Thyroid gland (tissue), 4 donors: ENCODE measurements around the gene NEDD4. TPM values are rescaled to one million over a fixed set of nuclear protein-coding genes. Genes with fewer than 3 reads are reported as not detected.

Source experiments
- DNase-seq, 2 donors: peaks; one replicate each; pipeline ENCODE4 v3.0.0-alpha.2; 2019
- H3K27ac ChIP-seq, 3 donors: fragments of 200-600 bp; sonication (generic); 1 replicate in 2 of 3; 2 replicates in 1 of 3; pipeline ENCODE4 v1.5.1; 2016 to 2019; ENCODE audit warnings: mild to moderate bottlenecking in 1 of 3, moderate library complexity in 1 of 3
- H3K27me3 ChIP-seq: fragments of 200-600 bp; sonication (generic); one replicate; pipeline ENCODE4 v1.5.1; 2019
- H3K36me3 ChIP-seq, 2 donors: fragments of 200-600 bp; sonication (generic); one replicate each; pipeline ENCODE4 v1.5.1; 2016 to 2019
- H3K4me1 ChIP-seq, 2 donors: fragments of 200-600 bp; sonication (generic); one replicate each; pipeline ENCODE4 v1.5.1; 2017 to 2019
- H3K4me3 ChIP-seq, 3 donors: fragments of 200-600 bp; sonication (generic); replicated peaks in 1 of 3; 1 replicate in 2 of 3; 2 replicates in 1 of 3; pipeline ENCODE4 v1.5.1; 2016; ENCODE audit warnings: mild to moderate bottlenecking in 1 of 3
- H3K9me3 ChIP-seq: fragments of 200-600 bp; sonication (generic); one replicate; pipeline ENCODE4 v1.5.1; 2017
- POLR2A ChIP-seq, 2 donors: fragments of 450-650 bp; IDR thresholded peaks; one replicate each; pipeline ENCODE4 v1.6.1; 2017; ENCODE audit warnings: antibody characterized with exemption in 2 of 2, mild to moderate bottlenecking in 2 of 2, moderate library complexity in 1 of 2
- WGBS, 2 donors: methylation state at CpG; one replicate each; pipeline ENCODE4 v1.1.5; 2017; 5-methylcytosine and 5-hydroxymethylcytosine counted together
- intact Hi-C: fragments of 100-400 bp; cut with DNase I; formaldehyde crosslinking; loops from one replicate; pipeline ENCODE4 v1.15.1; 2023
- total RNA-seq, 4 donors: library from RNA; depleted of rRNA; stranded (reverse); fragments of >200 nt; gene quantifications; one replicate each; pipeline ENCODE4 v1.2.3, GENCODE V29; 2016
- TF ChIP-seq, protein P1 (sequence below), 6 experiments: fragments of 200-600 bp in 3 of 6; fragments of 450-650 bp in 3 of 6; sonication (generic) in 3 of 6; IDR thresholded peaks; one replicate each; pipeline ENCODE4 v1.5.1; 2016 to 2019; ENCODE audit warnings: antibody characterized with exemption in 6 of 6, mild to moderate bottlenecking in 2 of 6, inconsistent platforms in 1 of 6, moderate library complexity in 1 of 6

NEDD4 gene
- total RNA-seq, 4 donors from 2014 or later: 10.1 to 22.1 (median 19.2) TPM

DNA sequence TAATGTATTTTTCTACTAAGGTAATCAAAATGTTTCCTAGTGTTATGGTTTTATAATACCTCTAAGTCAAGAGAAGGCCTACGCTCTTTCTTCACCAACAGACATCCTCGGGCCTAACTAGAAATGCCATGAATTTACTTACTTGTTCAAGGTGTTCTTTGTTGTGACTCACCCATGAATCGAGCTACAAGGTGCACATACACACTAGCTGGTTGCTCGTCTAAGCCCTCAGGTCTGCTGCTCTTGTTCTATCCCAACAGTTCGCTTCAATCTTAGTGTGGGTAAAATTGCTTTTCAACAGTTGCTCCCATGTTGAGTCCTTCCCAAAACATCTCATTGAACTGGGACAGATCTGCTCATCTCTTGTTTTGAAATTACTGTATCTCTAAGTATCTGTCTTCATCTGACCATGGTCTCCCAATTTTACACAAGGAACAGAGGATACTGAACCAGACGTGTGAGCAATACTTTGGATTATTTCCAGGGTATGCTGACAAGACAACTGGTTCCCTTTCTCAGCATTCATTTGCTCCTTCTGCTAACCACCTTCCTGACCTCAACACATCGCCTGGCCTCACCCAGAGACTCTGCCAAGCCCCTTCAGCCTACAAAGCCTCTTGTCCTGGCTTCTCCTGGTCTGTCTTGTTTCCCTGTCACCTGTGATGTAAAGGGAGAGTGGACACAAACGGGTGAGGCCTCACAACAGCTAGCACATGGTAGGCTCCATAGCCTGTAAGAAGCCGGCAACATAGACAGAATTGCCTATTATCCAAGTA lies 84.2 kb downstream of the NEDD4 start:
- H3K4me3 ChIP-seq: no peak overlapping the region
- WGBS, 2 donors: 89 to 96% methylated on average over 9 of the region's 9 CpGs

DNA sequence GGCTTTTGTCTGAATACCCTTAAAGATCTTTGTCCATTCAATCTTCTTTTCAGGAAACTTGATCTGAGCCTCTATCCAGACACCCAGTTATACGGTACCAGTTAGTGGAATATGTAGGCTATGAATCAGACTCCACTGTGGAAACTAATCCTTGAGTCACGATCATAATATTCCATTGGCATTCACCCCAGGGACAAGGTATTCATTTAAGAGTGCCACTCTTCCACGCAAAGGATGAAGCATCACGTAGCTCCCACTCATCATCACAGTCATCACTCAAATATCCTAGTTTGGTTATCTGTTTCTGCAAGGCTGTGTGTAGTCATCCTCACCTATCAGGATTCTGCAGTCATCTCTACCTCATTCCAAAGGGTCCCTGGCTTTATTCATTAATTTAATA lies 85.6 kb downstream of the NEDD4 start:
- Histone ChIP-seq H3K36me3 (no peaks in the 10 kb centered on the region), H3K27ac (no peak overlapping the region), H3K4me3 (no peak overlapping the region), H3K4me1 (no peaks in the 10 kb centered on the region), H3K27me3 (no peaks in the 10 kb centered on the region), H3K9me3 (no peaks in the 10 kb centered on the region)
- TF ChIP-seq, protein P1, sequence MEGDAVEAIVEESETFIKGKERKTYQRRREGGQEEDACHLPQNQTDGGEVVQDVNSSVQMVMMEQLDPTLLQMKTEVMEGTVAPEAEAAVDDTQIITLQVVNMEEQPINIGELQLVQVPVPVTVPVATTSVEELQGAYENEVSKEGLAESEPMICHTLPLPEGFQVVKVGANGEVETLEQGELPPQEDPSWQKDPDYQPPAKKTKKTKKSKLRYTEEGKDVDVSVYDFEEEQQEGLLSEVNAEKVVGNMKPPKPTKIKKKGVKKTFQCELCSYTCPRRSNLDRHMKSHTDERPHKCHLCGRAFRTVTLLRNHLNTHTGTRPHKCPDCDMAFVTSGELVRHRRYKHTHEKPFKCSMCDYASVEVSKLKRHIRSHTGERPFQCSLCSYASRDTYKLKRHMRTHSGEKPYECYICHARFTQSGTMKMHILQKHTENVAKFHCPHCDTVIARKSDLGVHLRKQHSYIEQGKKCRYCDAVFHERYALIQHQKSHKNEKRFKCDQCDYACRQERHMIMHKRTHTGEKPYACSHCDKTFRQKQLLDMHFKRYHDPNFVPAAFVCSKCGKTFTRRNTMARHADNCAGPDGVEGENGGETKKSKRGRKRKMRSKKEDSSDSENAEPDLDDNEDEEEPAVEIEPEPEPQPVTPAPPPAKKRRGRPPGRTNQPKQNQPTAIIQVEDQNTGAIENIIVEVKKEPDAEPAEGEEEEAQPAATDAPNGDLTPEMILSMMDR (IDR thresholded peaks at IDR 0.05): no peak
- TF ChIP-seq POLR2A (IDR thresholded peaks at IDR 0.05): no peak
- no peak for DNase-seq
- intact Hi-C loops: no loop called here
- 85 to 90% methylated on average over 4 of the region's 4 CpGs for WGBS, 2 donors

More for the DNA sequence above, 84.2 kb downstream of the NEDD4 start:
- no peaks in the 10 kb centered on the region for H3K36me3 ChIP-seq
- no peaks in the 10 kb centered on the region for H3K27me3 ChIP-seq
- TF ChIP-seq, protein P1 (IDR thresholded peaks at IDR 0.05): no peak
- H3K27ac ChIP-seq: no peak overlapping the region
- H3K4me1 ChIP-seq: no peaks in the 10 kb centered on the region
- no peaks in the 10 kb centered on the region for H3K9me3 ChIP-seq
- intact Hi-C loops: no loop called here
- DNase-seq: no peak

- WGBS, 2 donors: 90 to 94% methylated on average over 4 of the region's 4 CpGs
- Histone ChIP-seq H3K36me3 (no peaks in the 10 kb centered on the region), H3K4me1 (peaks cover 0 to under 1% of the 10 kb centered on the region in 2 donors), H3K27me3 (no peaks in the 10 kb centered on the region), H3K9me3 (no peaks in the 10 kb centered on the region), H3K27ac (no peak overlapping the region), H3K4me3 (no peak overlapping the region)
- intact Hi-C loops: no loop called here
- DNase-seq: no peak
- TF ChIP-seq, protein P1 (IDR thresholded peaks at IDR 0.05): no peak
- no peak for TF ChIP-seq POLR2A (IDR thresholded peaks at IDR 0.05)
These were observed 90.4 kb downstream of the NEDD4 start for GRCh38 chr15:55902981-55903380.

DNA sequence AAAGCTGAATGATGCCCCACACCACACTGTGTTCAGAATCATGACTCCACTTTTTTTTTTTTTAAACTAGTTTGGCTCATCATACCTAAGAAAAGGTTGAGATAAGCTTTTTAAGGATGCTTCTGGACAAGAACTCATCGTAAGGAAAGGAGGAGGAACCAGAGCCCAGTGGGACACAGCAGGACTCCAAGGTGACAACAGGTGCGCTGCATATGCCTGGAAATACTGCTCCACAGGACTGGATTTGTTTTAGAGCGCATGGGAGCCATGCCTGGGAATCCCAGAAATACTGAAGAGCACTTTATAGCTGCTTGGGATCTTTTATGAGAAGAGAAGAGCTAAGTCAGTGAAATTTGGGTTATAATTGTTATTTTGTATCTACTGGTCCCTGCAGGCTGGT lies 93.4 kb downstream of the NEDD4 start:
- Histone ChIP-seq H3K4me1 (peaks cover 0 to 9% of the 10 kb centered on the region in 2 donors), H3K27ac (no peak overlapping the region), H3K9me3 (no peaks in the 10 kb centered on the region), H3K4me3 (no peak overlapping the region), H3K27me3 (no peaks in the 10 kb centered on the region), H3K36me3 (no peaks in the 10 kb centered on the region)
- intact Hi-C loops: no loop called here
- no peak for DNase-seq
- TF ChIP-seq POLR2A (IDR thresholded peaks at IDR 0.05): no peak
- TF ChIP-seq, protein P1 (IDR thresholded peaks at IDR 0.05): no peak
- 91 to 92% methylated on average over 3 of the region's 3 CpGs for WGBS, 2 donors

DNA sequence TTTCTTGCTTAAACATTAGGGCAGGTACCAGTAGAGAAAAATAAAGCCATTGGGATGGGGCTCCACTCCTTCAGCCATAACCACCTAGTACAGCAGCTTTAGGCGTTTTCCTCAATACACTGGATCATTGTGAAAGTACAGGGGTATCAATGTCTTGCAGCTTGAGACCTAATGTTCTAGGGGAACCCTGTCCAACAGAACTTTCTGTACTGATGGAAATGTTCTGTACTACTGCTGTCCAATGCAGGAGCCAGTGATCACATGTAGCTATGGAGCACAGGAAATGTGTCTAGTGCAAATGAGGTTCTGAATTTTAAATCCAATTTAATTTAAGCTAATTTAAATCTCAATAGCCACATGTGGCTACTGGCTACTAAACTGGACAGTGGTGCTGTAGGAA lies 93.9 kb downstream of the NEDD4 start:
- WGBS, 2 donors: 94 to 97% methylated on average over 1 of the region's 1 CpG
- no peak overlapping the region for H3K27ac ChIP-seq

More for the DNA sequence above, 93.9 kb downstream of the NEDD4 start:
- Histone ChIP-seq H3K27me3 (no peaks in the 10 kb centered on the region), H3K36me3 (no peaks in the 10 kb centered on the region), H3K4me1 (peaks cover 0 to 9% of the 10 kb centered on the region in 2 donors), H3K4me3 (no peak overlapping the region), H3K9me3 (no peaks in the 10 kb centered on the region)
- intact Hi-C loops: no loop called here
- no peak for DNase-seq
- no peak for TF ChIP-seq POLR2A (IDR thresholded peaks at IDR 0.05)
- TF ChIP-seq, protein P1 (IDR thresholded peaks at IDR 0.05): no peak
